Brain microvascular endothelial cell (primary cell): ENCODE measurements around the gene NEK7.
A peak's percentile ranks its signal among the peaks of the same experiment; 100 is the strongest.
"Not testable (repeated sequence)": the region's sequence is repeated elsewhere in the genome, so short reads cannot be mapped to it uniquely, and the experiment has no call there.

ENCODE experiments used
- DNase-seq: peaks from one replicate; pipeline ENCODE4 v3.0.0-alpha.2; 2020
- H3K27ac ChIP-seq: fragments of 250-450 bp; sonication (Bioruptor Pico); 2 replicates; pipeline ENCODE4 v1.5.1; 2020; ENCODE audit warnings: mild to moderate bottlenecking, moderate library complexity
- H3K27me3 ChIP-seq: fragments of 250-450 bp; sonication (Bioruptor Pico); replicated peaks from 2 replicates; pipeline ENCODE4 v1.5.1; 2020; ENCODE audit warnings: mild to moderate bottlenecking
- H3K36me3 ChIP-seq: fragments of 250-450 bp; sonication (Bioruptor Pico); replicated peaks from 2 replicates; pipeline ENCODE4 v1.5.1; 2020; ENCODE audit warnings: mild to moderate bottlenecking
- H3K4me3 ChIP-seq: 2 replicates; pipeline ENCODE4 v1.5.1; 2011; ENCODE audit warnings: low read depth, mild to moderate bottlenecking, control low read depth, low read length, moderate library complexity
- CTCF ChIP-seq: IDR thresholded peaks from 2 replicates; pipeline ENCODE4 v1.5.1; 2011; ENCODE audit warnings: low read depth, mild to moderate bottlenecking, moderate library complexity, low read length, control low read depth, inconsistent platforms; ENCODE audit errors: missing control alignments
- in situ Hi-C: cut with HindIII; loops from 2 replicates; pipeline ENCODE4 v1.10.0; 2017; ENCODE audit warnings: low sequenced_read_pairs, low pct_ligation_motif_present

Gene NEK7

GRCh38 chr1:198123133-198123532 lies 33.7 kb upstream of the NEK7 start:
- Histone ChIP-seq H3K36me3 (no peaks in the 10 kb centered on the region), H3K27me3 (no peaks in the 10 kb centered on the region), H3K4me3 (no peak overlapping the region), H3K27ac (peak overlapping the region; percentile 87)
- TF ChIP-seq CTCF: no peak
- in situ Hi-C loops: no loop called here
- DNase-seq: peak; percentile 60

GRCh38 chr1:198124673-198125072 lies 32.1 kb upstream of the NEK7 start:
- TF ChIP-seq CTCF: no peak
- DNase-seq: no peak
- Histone ChIP-seq H3K36me3 (no peaks in the 10 kb centered on the region), H3K27me3 (no peaks in the 10 kb centered on the region), H3K27ac (peak overlapping the region; percentile 87), H3K4me3 (no peak overlapping the region)
- in situ Hi-C loops: no loop called here

- Histone ChIP-seq H3K27ac (peak overlapping the region; percentile 54), H3K27me3 (no peaks in the 10 kb centered on the region), H3K4me3 (no peak overlapping the region), H3K36me3 (no peaks in the 10 kb centered on the region)
- TF ChIP-seq CTCF: no peak
- DNase-seq: peak; percentile 72
- in situ Hi-C loops: no loop called here
These were observed 30.6 kb upstream of the NEK7 start for GRCh38 chr1:198125995-198126735.

GRCh38 chr1:198128533-198128932 lies 28.3 kb upstream of the NEK7 start:
- in situ Hi-C loops: no loop called here
- TF ChIP-seq CTCF: no peak

GRCh38 chr1:198130053-198130452 lies 26.7 kb upstream of the NEK7 start:
- in situ Hi-C loops, H3K36me3 ChIP-seq, H3K4me3 ChIP-seq, DNase-seq, H3K27me3 ChIP-seq, H3K27ac ChIP-seq: not testable (repeated sequence)

More at GRCh38 chr1:198128533-198128932, 28.3 kb upstream of the NEK7 start:
- H3K36me3 ChIP-seq: no peaks in the 10 kb centered on the region
- no peaks in the 10 kb centered on the region for H3K27me3 ChIP-seq
- no peak for DNase-seq
- no peak overlapping the region for H3K4me3 ChIP-seq
- H3K27ac ChIP-seq: no peak overlapping the region

- in situ Hi-C loops: no loop called here
- no peak for DNase-seq
- H3K27me3 ChIP-seq: no peaks in the 10 kb centered on the region
- no peak overlapping the region for H3K4me3 ChIP-seq
- no peaks in the 10 kb centered on the region for H3K36me3 ChIP-seq
- no peak for TF ChIP-seq CTCF
- no peak overlapping the region for H3K27ac ChIP-seq
These were observed 24.6 kb upstream of the NEK7 start for GRCh38 chr1:198132060-198132781.
